ENCODE data around the gene C15orf62. TPM values are rescaled to one million over a fixed set of nuclear protein-coding genes. Genes with fewer than 3 reads are reported as not detected.

C15orf62 gene, protein sequence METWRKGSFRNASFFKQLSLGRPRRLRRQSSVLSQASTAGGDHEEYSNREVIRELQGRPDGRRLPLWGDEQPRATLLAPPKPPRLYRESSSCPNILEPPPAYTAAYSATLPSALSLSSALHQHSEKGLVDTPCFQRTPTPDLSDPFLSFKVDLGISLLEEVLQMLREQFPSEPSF
- 0.22 and 0.40 TPM in 2 replicates for total RNA-seq

DNA sequence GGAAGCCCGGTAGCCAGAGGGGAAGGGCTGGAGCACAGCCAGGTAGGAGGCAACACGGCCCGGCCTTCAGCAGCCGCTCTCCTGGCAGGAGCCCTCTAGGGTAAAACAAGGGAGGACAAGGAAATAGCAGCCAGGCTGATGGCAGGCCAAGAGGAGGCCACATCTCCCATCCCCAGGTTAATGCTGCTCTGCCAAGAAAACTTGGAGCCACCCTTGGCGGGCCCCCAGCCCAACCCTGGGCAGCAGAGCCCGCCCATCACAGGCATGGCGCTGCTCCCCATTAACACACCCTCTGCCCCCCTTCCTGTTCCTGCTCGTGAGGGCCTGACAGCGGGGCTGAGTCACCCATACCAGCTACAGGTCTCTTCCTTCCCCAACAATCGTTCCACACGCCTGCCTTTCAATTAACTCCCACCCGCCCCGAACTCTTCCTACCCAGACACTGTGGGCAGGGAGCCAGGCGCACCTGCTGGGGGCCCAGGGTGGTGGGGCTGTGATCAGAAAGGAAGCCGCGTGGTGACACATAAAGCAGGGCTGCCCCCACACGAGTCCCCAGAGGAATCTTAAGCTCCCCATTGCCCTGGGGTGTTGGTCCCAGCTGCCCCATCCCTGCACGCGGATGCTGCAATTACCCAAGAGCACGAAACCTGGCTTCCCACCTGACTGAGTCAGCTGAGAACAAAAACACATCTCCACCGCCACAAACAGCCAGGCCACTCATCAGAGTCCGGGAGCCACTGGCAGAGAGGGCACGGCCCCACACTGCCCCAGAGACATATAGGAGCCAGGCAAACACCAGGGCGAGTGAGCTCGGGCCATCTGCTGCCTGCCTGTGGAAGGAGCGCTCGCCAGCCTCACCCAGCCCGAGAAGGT, at the start of gene C15orf62:
TSS of gene C15orf62 (plus strand) at position 707 of the 873 bp plus-strand sequence. CDS start 516 bp downstream, outside the sequence.
- peak; percentile 70 to 72 for DNase-seq (ENCODE audit: low read depth in 2 of 2)

DNA sequence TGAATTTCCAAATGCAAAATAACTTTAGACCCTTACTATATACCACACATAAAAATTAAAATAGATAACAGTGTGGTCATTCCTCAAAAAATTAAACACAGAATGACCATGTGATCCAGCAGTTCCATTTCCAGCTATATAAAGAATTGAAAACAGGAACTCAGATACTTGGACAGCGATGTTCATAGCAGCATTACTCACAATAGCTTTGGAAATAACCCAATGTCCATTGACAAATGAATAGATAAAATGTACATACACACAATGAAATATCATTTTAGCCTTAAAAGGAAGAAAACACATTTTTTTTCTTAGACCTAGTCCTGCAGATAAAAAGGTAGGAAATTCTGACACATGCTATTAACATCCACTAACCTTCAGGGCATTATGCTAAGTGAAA, 48.1 kb upstream of the C15orf62 start:
- DNase-seq (ENCODE audit: low read depth in 2 of 2): peak; percentile 32 to 93

DNA sequence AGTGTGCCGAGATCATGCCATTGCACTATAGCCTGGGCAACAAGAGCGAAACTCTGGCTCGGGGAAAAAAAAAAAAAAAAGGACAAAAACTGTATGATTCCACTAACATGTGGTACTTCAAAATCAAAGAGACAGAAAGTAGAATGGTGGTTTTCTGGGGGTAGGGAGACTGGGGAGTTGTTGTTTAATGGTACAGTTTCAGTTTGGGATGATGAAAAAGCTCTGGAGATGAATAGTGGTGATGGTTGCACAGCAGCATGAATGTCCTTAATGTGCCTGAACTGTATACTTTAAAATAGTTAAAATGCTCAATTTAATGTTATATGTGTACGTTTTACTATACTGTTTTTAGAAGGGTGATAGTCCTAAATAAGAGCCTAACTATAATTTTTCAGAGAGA, 47.4 kb upstream of the C15orf62 start:
- DNase-seq (ENCODE audit: low read depth in 2 of 2): no peak

DNA sequence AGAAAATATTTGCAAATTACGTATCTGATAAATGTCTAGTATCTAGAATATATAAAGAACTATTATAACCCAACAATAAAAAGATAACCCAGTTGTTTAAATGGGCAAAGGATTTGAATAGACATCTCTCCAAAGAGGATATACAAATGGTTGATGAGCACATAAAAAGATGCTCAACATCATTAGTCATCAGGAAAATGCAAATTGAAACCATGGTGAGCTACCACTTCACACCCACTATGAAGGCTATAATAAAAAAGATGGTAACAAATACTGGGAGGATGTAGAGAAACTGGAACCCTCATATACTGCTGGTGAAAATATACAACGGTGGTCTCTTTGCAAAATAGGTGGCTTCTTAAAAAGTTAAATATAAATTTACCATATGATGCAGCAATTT, 46.8 kb upstream of the C15orf62 start:
- peak in 1 of 2 donors; percentile 18 for DNase-seq (ENCODE audit: low read depth in 2 of 2)

DNA sequence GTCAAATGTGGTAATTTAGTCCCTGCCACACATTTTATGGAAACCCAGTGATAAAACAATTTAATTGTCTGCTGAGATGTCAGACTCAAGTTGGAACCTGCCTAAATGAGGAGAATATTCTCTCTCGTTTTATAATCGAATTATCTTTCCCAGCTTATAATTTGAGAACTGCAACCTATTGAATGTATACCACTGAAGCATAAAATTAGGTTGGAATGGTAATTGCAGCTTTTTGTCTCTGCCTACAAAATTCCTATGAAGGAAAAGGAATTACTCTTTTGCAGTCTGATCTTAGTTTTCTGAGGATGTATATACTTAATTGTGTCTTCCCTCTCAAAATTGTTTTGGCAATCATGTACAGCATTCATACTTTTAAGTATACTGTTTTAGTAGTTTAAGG, 45.9 kb upstream of the C15orf62 start:
- no peak for DNase-seq (ENCODE audit: low read depth in 2 of 2)

DNA sequence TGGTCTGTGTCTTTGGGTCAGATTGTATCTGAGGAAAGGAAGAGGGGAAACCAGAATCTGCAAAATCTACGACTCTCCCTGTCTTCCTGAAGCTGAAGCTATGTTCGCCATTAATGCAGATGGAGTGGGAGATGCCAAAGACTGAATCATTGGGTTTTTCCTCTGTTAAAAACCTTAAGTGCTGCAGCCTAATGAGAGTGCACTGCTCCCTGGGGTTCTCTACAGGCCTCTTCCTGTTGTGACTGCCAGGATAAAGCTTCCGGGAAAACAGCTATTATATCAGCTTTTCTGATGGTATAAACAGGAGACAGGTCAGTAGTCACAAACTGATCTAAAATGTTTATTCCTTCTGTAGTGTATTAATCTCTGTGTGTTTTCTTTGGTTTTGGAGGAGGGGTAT, 38.7 kb upstream of the C15orf62 start:
- DNase-seq (ENCODE audit: low read depth in 2 of 2): peak; percentile 62 to 75

DNA sequence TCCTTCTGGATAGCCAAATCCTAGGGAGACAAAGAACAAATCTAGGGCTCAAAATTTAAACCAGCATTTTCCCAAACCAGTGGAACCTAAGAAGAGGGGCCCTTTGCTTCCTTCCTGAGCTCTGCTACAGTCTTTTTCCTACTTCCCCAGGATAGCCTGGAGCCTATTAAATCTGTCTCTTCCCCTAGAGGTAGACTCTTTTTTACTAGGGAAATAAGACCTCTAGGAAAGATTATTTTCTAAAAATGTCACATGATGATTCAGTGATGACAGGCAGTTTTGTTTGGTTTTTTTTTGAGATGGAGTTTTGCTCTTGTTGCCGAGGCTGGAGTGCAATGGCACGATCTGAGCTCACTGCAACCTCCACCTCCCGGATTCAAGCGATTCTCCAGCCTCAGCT, 33.2 kb upstream of the C15orf62 start:
- peak in 1 of 2 donors; percentile 11 for DNase-seq (ENCODE audit: low read depth in 2 of 2)

DNA sequence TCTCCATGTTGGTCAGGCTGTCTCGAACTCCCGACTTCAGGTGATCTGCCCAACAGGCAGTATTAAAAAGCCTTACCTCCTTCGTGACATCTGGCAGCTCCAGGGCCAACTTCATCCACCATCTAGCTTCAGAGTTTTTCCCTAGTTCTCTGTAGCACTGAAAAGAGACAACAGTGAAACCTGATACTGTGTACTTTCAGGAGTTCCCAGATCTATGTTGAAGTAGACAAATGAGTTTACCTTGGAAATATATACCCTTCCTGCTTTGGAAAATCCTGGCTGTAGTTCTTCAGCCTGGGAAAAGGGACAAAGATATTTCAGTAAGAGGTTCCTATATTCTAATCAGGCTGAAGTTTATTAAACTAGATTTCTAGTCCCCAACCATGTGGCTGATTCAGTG, 32.7 kb upstream of the C15orf62 start:
- DNase-seq (ENCODE audit: low read depth in 2 of 2): peak in 1 of 2 donors; percentile 64

DNA sequence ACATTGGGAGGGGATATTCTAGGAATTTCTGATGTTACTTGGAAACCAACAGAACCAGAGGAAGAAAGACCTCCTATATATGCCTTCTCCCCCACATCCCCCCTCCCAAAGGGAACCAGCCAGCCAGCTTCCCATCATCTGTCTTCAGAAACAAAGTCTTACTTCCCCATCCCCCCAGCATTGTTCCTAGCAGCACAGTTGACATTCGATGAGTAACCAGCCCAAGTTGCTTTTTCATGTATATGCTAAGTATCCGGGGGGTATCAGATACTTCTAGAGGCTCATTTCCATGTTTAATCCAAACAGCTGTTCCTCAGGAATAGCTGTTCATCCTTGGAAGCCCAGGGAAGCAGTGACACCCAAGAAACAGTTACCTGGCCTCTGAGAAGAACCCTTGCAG, 30.7 kb upstream of the C15orf62 start:
- DNase-seq (ENCODE audit: low read depth in 2 of 2): no peak

DNA sequence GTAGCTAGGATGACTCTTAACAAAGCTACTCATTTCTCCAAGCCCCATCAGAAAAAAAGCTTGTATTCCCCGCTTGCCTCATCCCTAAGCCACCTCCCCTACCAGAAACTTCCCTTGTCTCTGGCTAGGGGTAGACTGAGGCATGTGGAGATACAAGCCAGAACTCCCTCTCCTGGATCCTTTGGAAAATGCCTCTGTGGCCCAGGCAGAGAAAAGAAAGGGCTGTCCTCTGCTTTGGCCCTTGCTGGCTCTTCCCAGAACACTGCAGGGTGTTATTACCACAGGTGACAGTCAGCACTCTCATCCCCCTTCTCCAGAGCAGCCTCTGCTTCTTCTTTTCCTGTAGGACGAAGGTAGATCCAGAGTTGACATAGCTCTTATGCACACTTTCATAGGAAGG, 29.9 kb upstream of the C15orf62 start:
- no peak for DNase-seq (ENCODE audit: low read depth in 2 of 2)

DNA sequence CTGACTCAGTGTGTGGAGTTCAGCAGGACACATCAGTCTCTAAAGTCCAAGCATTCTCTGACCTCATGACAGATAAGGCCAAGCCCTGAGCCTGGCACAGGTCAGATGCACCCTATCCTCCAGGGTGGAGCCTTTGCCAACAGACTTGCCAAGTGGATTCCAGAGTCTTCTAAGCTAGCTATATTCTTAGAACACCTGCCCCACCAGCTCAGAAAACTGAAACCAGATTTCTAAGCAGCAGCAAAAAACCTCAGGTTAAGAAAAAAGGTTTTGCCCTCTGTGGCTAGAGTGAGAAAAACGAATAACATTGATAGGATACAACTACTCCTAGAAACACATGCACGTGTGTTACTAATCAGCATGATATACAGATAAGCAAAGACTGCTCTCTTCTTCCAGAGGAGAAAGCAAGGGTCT, 26.3 kb upstream of the C15orf62 start:
- no peak for DNase-seq (ENCODE audit: low read depth in 2 of 2)

DNA sequence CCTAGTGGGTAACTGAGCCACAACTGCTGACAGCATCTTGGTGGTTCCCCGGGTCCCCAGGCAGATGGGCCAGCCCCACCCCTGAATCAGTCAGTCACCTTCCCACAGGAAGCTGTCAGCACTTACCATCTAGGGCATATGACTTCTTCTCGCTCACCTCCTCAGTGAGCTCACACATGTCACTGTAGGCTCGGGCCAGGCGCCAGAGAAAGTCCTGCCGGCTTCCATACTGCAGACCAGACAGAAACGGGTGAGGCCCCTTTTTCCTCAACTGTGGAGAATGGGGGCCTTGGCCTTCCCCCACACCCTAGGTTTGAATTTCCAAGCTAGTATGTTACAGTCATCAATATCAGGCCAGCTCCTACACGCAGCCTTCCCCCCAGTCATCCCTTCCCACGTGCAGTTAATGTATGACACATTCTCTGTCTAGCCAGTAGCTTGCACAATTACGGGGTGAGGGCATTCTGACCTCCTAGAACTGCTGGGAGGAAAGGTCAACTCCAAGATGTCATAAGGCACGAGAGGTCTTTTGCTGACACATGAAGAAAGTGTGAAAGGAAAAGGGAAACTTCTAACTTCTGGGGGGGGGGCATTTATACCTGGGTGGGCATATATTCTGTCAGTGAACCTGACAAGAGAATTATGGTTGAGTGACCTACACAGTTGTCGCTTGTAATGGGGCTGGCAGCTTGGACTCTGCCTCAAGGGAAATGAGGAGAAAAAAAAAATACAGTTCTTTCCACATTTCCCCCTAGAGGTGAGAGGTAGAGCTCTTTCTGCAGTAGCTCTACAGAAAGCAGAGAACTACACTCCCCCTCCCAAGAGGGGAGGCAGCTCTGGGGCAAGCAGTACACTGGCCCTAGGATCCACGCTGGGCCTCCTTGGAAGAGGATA, 25.6 kb upstream of the C15orf62 start:
- DNase-seq (ENCODE audit: low read depth in 2 of 2): peak in 1 of 2 donors; percentile 58

DNA sequence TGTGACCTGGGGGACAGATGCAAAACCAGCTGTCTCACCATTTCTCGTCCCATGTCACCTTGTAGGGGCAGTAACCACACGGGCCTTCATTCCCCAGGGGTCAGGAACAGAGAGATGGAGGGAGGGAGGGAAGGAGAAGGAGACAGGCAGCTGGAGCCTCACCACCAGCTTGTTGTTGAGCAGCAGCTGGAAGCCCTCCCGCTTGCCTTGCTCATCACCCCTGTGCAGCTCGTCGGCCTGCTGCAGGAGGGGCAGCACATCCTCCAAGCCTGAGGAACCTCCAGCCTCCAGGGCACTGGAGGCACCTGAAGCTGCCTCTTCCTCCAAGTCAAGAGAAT, 25.0 kb upstream of the C15orf62 start:
- no peak for DNase-seq (ENCODE audit: low read depth in 2 of 2)

DNA sequence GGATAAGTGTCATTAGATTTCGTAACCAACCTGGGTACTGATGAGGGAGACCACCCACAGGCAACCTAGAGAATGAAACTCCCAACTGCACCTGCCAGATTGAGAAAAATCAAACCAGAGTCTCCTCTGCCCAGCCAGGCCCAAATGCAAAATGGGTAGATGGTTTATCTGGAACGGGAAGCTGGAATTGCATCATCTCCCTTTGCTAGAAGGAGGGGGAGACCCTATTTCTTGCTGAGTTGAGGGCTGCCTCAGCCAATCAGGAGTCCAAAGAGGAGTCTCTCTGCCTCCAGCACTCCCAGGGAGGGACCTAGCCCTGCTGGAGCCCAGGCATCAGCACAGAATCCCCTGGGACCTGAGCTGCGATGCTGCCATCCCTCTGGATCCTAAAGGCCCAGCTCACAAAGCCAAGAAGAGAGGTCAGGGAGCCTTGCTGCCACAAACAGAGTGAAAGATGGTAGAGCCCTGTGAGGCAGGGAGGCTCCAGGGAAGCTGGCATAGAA, 22.8 kb upstream of the C15orf62 start:
- DNase-seq (ENCODE audit: low read depth in 2 of 2): no peak

DNA sequence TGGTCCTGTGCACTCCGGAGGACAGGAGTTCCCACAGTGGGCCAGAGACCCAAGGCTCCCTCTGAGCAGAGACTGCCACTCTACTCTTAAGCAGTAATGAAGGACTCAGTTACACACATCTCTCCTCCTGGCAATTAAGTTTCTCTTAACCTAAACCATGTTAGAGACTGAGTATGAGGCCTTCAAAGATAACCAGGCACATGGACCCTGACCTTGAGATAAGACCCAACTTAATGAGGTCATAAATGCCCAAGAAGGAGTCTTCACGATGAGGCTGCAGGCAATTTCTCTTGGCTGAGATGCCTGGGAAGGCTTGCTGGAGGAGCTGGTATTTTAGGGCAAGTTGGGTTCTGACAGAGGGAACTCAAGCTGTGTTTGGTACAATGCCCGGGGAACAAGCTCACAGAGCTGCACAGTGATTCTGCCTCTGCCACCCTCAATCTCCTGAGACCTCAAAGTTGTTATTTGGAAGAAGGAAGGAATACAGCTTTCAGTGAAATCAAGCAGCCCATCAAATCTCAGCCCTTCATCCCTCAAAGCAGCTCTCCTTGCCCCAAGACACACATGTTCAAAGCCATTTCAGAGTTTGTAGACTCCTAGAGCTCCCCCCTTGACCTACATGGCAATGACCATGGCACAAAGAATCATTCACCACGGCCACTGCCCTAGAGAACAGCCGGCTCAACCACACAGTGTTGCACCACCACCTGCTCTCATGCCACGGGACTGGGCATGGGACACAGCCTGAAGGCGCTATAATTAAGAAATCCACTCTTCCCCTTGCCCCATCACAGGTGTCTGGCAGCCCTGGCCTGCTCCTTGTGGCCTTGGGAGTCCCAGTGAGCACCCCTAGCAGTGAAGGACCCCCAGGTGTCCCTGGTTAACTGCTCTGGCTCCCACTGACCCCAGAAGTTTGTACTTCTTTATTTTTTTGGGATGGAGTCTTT, 21.8 kb upstream of the C15orf62 start:
- DNase-seq (ENCODE audit: low read depth in 2 of 2): no peak

DNA sequence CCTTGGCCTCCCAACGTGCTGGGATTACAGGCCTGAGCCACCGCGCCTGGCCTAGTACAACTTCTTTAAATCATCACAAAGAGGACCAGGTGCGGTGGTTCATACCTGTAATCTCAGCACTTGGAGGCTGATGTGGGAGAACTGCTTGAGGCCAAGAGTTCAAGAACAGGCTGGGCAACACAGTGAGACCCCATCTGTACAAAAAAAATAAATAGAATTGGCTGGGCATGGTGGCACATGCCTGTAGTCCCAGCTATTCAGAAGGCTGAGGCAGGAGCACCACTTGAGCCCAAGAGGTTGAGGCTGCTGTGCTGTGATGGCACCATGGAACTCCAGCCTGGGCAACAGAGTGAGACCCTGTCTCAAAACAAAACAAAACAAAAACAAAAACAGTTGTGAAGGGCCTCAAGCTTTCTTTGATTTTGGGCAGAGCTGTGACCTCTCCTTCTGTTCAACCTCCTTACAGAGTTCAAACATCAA, 20.6 kb upstream of the C15orf62 start:
- DNase-seq (ENCODE audit: low read depth in 2 of 2): no peak

DNA sequence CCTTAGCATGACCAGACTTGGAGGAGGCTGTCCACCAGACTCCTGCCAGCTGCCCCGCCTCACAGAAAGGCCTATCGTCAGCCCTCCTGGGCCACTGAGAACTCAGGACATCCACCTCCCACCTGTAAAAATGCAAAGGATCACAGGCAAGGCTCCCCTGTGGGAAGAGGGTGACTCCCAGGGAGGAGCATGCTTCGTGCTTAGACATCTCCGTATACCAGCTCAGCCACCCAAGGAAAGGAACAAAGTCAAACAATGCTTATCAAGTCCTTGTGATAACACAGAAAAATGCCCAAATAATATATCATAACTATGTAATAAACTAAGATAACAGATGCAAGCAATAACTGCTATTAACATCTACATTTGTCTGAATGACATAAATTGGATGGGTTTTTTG, 18.9 kb upstream of the C15orf62 start:
- no peak for DNase-seq (ENCODE audit: low read depth in 2 of 2)

DNA sequence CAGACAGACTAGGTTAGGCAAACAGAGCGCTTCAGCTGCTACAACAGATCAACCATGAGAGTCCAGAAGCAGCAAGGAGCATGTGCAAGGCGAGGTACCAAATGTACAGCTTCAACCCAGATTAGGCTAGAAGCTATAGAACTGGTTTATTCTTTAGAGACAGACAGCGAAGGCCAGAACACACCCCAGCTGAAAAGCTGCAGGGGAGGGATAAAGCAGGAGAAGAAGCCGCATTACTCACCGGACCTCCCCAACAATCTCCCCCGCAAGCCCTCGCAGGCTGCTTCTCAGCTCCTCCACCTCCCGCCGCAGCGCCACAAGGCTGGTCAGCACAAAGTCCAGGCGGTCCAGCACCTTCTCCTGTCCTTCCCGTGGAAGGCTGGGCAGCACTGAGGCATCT, 18.0 kb upstream of the C15orf62 start:
- DNase-seq (ENCODE audit: low read depth in 2 of 2): no peak

DNA sequence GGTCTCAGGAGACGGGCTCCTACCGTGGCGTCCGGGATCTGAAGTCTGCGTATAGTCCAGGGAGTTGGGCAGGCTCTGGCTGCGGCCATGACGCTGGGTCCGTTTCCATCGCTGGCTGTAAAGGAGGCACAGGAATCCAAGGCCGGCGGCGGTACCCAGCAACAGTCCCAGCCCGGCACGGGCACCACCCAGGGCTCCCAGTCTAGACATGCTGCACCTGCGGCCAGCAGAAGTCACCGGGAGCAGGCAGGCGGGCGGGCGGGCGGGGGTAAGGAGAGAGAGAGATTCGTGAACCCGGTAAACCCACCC, 15.3 kb upstream of the C15orf62 start:
- peak; percentile 39 to 42 for DNase-seq (ENCODE audit: low read depth in 2 of 2)

DNA sequence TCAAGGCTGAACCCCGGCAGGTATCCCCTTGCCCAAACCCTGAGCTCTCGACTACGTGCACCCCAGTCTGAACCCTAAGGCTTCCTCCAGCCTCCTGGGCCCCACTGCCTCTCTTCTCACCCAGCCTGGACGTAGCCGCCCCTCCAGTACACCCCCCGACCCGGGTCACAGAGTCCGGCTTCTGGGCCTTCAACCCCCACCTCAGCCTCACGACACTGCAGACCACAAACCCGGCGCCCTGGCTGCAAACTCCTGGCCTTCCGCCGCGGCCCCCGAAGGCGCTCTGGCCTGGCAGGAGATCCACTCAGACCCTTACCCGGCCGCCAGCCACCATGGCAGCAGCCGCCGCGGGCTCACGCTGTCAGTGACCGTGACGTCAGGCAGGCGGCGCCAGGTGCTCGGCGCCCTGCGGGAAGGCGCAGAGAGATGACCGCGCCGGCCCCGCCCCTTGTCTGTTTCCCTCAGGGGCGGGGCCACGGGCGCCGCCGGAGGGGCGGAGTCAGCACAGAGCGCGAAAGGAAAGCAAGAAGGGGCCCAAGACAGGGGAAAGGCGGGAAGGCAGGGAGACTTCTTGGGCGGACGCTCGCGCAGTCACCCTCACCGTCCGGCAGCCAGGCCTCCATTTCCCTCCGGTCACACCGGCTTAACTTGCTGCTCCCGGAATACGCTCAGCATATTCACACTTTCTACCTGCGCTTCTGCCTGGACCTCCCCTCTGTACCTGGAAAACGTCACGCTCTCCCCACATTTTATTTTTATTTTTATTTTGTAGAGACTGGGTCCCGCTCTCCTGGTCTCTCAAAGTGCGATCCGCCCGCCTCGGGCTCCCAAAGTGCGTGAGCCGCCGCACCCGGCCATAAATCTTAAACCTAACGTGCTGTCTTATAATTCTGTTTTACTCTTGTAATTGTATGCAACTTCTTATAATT, 14.6 kb upstream of the C15orf62 start, which contains the start of gene RMDN3:
TSS of gene RMDN3 (minus strand) at position 372 of the 929 bp plus-strand sequence. CDS start 471 bp downstream, outside the sequence.
- DNase-seq (ENCODE audit: low read depth in 2 of 2): peak; percentile 93 to 94
